Measurements from ENCODE around the gene ICA1.

GRCh38 chr7:8221567-8221966, 40.4 kb downstream of the ICA1 start:
- TF ChIP-seq CTCF (IDR thresholded peaks at IDR 0.05; ENCODE audit: low read depth, low read length, missing input control), result no peak
- TF ChIP-seq JUND (IDR thresholded peaks at IDR 0.05), result no peak
- TF ChIP-seq SP1 (IDR thresholded peaks at IDR 0.05), result no peak
- no peak for TF ChIP-seq RAD21 (IDR thresholded peaks at IDR 0.05)
